ENCODE results near the gene KCNN1.
"Not testable (repeated sequence)": the region's sequence is repeated elsewhere in the genome, so short reads cannot be mapped to it uniquely, and the experiment has no call there.

The KCNN1 gene

GRCh38 chr19:17966550-17967256 lies at the start of gene KCNN1:
TSS of gene KCNN1 (plus strand) at chr19:17967107. CDS start at chr19:17973889, 6,782 bp downstream.
- no peak for DNase-seq

GRCh38 chr19:17918151-17918550 lies 48.8 kb upstream of the KCNN1 start:
- not testable (repeated sequence) for DNase-seq

GRCh38 chr19:17919122-17919521 lies 47.8 kb upstream of the KCNN1 start:
- DNase-seq, result not testable (repeated sequence)

- DNase-seq, result no peak
Observed at GRCh38 chr19:17920527-17920926, 46.4 kb upstream of the KCNN1 start.

GRCh38 chr19:17922138-17922537 lies 44.8 kb upstream of the KCNN1 start:
- no peak for DNase-seq

GRCh38 chr19:17926044-17926443 lies 40.9 kb upstream of the KCNN1 start:
- no peak for DNase-seq

GRCh38 chr19:17929056-17929455 lies 37.9 kb upstream of the KCNN1 start:
- no peak for DNase-seq

GRCh38 chr19:17931532-17932191 lies 35.2 kb upstream of the KCNN1 start:
- no peak for DNase-seq

GRCh38 chr19:17932485-17933338 lies 34.2 kb upstream of the KCNN1 start, which contains the start of gene CCDC124:
TSS of gene CCDC124 (plus strand) at chr19:17933015. CDS start at chr19:17936421, 3,406 bp downstream.
- DNase-seq, result peak; percentile 94

GRCh38 chr19:17933414-17934129 lies 33.3 kb upstream of the KCNN1 start:
- DNase-seq, result no peak

GRCh38 chr19:17936379-17936778 lies 30.5 kb upstream of the KCNN1 start:
- no peak for DNase-seq

GRCh38 chr19:17937371-17937900 lies 29.5 kb upstream of the KCNN1 start:
- DNase-seq, result no peak

GRCh38 chr19:17938092-17938845 lies 28.6 kb upstream of the KCNN1 start:
- peak; percentile 90 for DNase-seq

- DNase-seq, result no peak
Observed at GRCh38 chr19:17942181-17942580, 24.7 kb upstream of the KCNN1 start.

GRCh38 chr19:17942582-17943273 lies 24.2 kb upstream of the KCNN1 start:
- DNase-seq, result no peak

GRCh38 chr19:17943274-17944221 lies 23.4 kb upstream of the KCNN1 start:
- DNase-seq, result no peak

- no peak for DNase-seq
Observed at GRCh38 chr19:17944301-17944700, 22.6 kb upstream of the KCNN1 start.

- no peak for DNase-seq
Observed at GRCh38 chr19:17946965-17947784, 19.7 kb upstream of the KCNN1 start.

Measured in activated CD4-positive, alpha-beta T cell treated with anti-CD3 and anti-CD28 coated beads for 48 hours (primary cell).